PC-3 (cell line): Measurements from ENCODE around the gene FRMD6. TPM values are rescaled to one million over a fixed set of nuclear protein-coding genes. Genes with fewer than 3 reads are reported as not detected.

Experiments
- ATAC-seq: fragments of 200-7000 bp; cut with Tn5 transposase; 2 replicates; pipeline ENCODE4 v1.9.1; 2020; ENCODE audit warnings: mild to moderate bottlenecking, moderate library complexity
- BruUV-seq: library from RNA; stranded (reverse); fragments of 400-500 nt; replicated peaks from 2 replicates; lab custom pipeline; 2021; lab: Mats Ljungman, UMichigan
- CTCF ChIA-PET: fragments of 300-600 bp; sonication (Branson Sonifier 250); formaldehyde crosslinking; loops from one replicate; lab custom pipeline; 2022; ENCODE audit warnings: antibody characterized with exemption; lab: Charles Lee
- POLR2A ChIA-PET: fragments of 300-600 bp; sonication (Branson Sonifier 250); formaldehyde crosslinking; loops from one replicate; lab custom pipeline; 2022; ENCODE audit warnings: antibody characterized with exemption; ENCODE audit not compliant: unreplicated experiment; lab: Charles Lee
- DNase-seq: peaks from one replicate; pipeline ENCODE4 v3.0.0-alpha.2; 2015
- H2AFZ ChIP-seq: fragments of 300-600 bp; sonication (generic); 2 replicates; pipeline ENCODE4 v1.6.0; 2016; ENCODE audit warnings: antibody characterized with exemption, low read length
- H3F3A ChIP-seq: fragments of 300-600 bp; sonication (generic); one replicate; pipeline ENCODE4 v1.6.0; 2017; ENCODE audit warnings: antibody characterized with exemption, low read length, control low read depth, mild to moderate bottlenecking; ENCODE audit not compliant: unreplicated experiment
- H3K27ac ChIP-seq: fragments of 300-600 bp; sonication (generic); 2 replicates; pipeline ENCODE4 v1.5.1; 2016; ENCODE audit warnings: mild to moderate bottlenecking, low read length
- H3K27me3 ChIP-seq: fragments of 300-600 bp; sonication (generic); 2 replicates; pipeline ENCODE4 v1.6.1; 2016; ENCODE audit warnings: low read length, mixed read lengths
- H3K36me3 ChIP-seq: fragments of 300-600 bp; sonication (generic); 2 replicates; pipeline ENCODE4 v1.6.1; 2016; ENCODE audit warnings: low read depth, mixed run types, low read length, mixed read lengths
- H3K4me1 ChIP-seq: fragments of 300-600 bp; sonication (generic); 2 replicates; pipeline ENCODE4 v1.5.1; 2016; ENCODE audit warnings: low read length; ENCODE audit not compliant: insufficient read depth
- H3K4me2 ChIP-seq: fragments of 300-600 bp; sonication (generic); 2 replicates; pipeline ENCODE4 v1.6.0; 2016; ENCODE audit warnings: low read length
- H3K4me3 ChIP-seq: fragments of 300-600 bp; sonication (generic); 2 replicates; pipeline ENCODE4 v1.5.1; 2016; ENCODE audit warnings: mild to moderate bottlenecking, low read length, mixed read lengths
- H3K79me2 ChIP-seq: fragments of 300-600 bp; sonication (generic); 2 replicates; pipeline ENCODE4 v1.6.1; 2017; ENCODE audit warnings: low read length, mixed read lengths
- H3K9ac ChIP-seq: fragments of 300-600 bp; sonication (generic); 2 replicates; pipeline ENCODE4 v1.6.0; 2016; ENCODE audit warnings: mild to moderate bottlenecking, low read length
- H3K9me2 ChIP-seq: fragments of 300-600 bp; sonication (generic); replicated peaks from 2 replicates; pipeline ENCODE4 v1.6.1; 2016; ENCODE audit warnings: mixed run types, low read length, mixed read lengths
- H3K9me3 ChIP-seq: fragments of 300-600 bp; sonication (generic); 2 replicates; pipeline ENCODE4 v1.6.1; 2016; ENCODE audit warnings: low read length, mixed read lengths
- H4K20me1 ChIP-seq: fragments of 300-600 bp; sonication (generic); 2 replicates; pipeline ENCODE4 v1.6.1; 2016; ENCODE audit warnings: low read length, mixed read lengths
- EZH2 ChIP-seq: fragments of 300-600 bp; sonication (generic); IDR thresholded peaks from one replicate; pipeline ENCODE4 v1.6.1; 2017; ENCODE audit warnings: antibody characterized with exemption, mild to moderate bottlenecking, low read length; ENCODE audit not compliant: unreplicated experiment
- EZH2phosphoT487 ChIP-seq: fragments of 300-600 bp; sonication (generic); IDR thresholded peaks from 2 replicates; pipeline ENCODE4 v1.6.1; 2018; ENCODE audit warnings: mild to moderate bottlenecking, antibody characterized with exemption, low read length, borderline replicate concordance
- intact Hi-C: fragments of 100-400 bp; cut with micrococcal nuclease; formaldehyde crosslinking; loops from 2 replicates; pipeline ENCODE4 v1.9.0; 2023
- total RNA-seq: library from RNA; depleted of rRNA; stranded (reverse); fragments of >200 nt; gene quantifications from 2 replicates; pipeline ENCODE4 v1.2.3, GENCODE V29; 2014
- TF ChIP-seq, protein P1 (sequence below): fragments of 300-600 bp; sonication (generic); conservative IDR thresholded peaks from 2 replicates; pipeline ENCODE4 v1.5.1; 2017; ENCODE audit warnings: antibody characterized with exemption, low read depth, mild to moderate bottlenecking, low read length

The FRMD6 gene
- total RNA-seq, 1 experiment from 2014 or later = 103 TPM

DNA sequence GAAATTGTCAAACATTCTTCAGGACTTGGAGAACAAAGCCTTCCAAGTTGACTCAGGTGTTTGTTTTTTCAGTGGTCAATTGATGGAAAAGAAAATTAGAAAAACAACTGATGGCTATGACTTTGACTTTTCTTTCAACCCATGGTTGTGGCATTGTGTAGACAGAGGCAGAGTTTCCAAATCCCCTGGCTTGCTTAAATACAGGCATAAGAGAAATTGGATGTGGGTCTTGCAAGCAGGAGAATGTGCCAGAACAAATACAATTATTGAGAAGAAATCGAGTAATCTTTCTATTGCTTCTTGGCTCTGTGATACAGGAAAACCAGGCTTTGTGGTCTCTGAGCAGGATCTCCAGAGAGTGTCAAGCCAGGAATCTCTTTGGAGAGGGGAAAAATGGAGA, 40.9 kb upstream of the FRMD6 start:
- TF ChIP-seq EZH2phosphoT487 (no peak), EZH2 (no peak)
- TF ChIP-seq, protein P1, sequence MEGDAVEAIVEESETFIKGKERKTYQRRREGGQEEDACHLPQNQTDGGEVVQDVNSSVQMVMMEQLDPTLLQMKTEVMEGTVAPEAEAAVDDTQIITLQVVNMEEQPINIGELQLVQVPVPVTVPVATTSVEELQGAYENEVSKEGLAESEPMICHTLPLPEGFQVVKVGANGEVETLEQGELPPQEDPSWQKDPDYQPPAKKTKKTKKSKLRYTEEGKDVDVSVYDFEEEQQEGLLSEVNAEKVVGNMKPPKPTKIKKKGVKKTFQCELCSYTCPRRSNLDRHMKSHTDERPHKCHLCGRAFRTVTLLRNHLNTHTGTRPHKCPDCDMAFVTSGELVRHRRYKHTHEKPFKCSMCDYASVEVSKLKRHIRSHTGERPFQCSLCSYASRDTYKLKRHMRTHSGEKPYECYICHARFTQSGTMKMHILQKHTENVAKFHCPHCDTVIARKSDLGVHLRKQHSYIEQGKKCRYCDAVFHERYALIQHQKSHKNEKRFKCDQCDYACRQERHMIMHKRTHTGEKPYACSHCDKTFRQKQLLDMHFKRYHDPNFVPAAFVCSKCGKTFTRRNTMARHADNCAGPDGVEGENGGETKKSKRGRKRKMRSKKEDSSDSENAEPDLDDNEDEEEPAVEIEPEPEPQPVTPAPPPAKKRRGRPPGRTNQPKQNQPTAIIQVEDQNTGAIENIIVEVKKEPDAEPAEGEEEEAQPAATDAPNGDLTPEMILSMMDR = no peak
- H2AFZ ChIP-seq = no peak overlapping the region
- CTCF ChIA-PET = no interaction called here
- H3K9ac ChIP-seq = no peak overlapping the region
- no TSS peak for BruUV-seq
- H3K4me2 ChIP-seq = no peak overlapping the region
- H3K27me3 ChIP-seq = no peaks in the 10 kb centered on the region
- H3K36me3 ChIP-seq = no peaks in the 10 kb centered on the region
- intact Hi-C loops = no loop called here
- DNase-seq (no peak), ATAC-seq (no peak)
- H3K9me2 ChIP-seq = no peaks in the 10 kb centered on the region
- H3K79me2 ChIP-seq = no peaks in the 10 kb centered on the region
- H4K20me1 ChIP-seq = no peaks in the 10 kb centered on the region
- no peaks in the 10 kb centered on the region for H3K9me3 ChIP-seq
- no peak overlapping the region for H3K27ac ChIP-seq
- H3K4me1 ChIP-seq = peaks cover 2% of the 10 kb centered on the region; the same call in 1 of the 2 replicates
- no peak overlapping the region for H3K4me3 ChIP-seq
- no peaks in the 10 kb centered on the region for H3F3A ChIP-seq
- POLR2A ChIA-PET = no interaction called here

DNA sequence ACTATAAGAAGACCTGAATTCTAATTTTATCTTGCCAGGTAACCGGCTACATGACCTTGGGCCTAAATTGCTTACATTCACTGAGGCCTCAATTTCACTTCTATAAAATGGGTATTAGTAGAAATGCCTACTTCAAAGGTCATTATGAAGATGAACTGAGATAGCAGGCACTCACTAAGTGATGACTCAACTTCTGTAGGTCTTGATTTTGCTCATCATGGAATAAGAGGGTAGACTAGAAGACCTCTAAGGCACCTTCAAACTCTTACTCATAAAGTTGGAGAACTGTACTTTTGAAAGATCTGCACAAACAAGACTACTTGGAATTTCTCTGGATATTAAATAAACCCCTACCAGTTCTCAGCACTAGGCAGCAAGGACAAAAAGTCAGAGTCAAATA, 39.3 kb upstream of the FRMD6 start:
- Histone ChIP-seq H3K27me3 (no peaks in the 10 kb centered on the region), H3K9me2 (no peaks in the 10 kb centered on the region), H3K4me2 (no peak overlapping the region), H4K20me1 (no peaks in the 10 kb centered on the region), H3K79me2 (no peaks in the 10 kb centered on the region), H3F3A (no peaks in the 10 kb centered on the region), H3K9ac (no peak overlapping the region), H2AFZ (no peak overlapping the region), H3K4me1 (peaks cover 19% of the 10 kb centered on the region), H3K36me3 (no peaks in the 10 kb centered on the region), H3K4me3 (no peak overlapping the region), H3K9me3 (no peaks in the 10 kb centered on the region), H3K27ac (no peak overlapping the region)
- DNase-seq = no peak
- CTCF ChIA-PET = no interaction called here
- intact Hi-C loops = no loop called here
- no peak for ATAC-seq
- POLR2A ChIA-PET = no interaction called here
- no TSS peak for BruUV-seq
- TF ChIP-seq, protein P1 = no peak
- TF ChIP-seq EZH2 (no peak), EZH2phosphoT487 (no peak)

DNA sequence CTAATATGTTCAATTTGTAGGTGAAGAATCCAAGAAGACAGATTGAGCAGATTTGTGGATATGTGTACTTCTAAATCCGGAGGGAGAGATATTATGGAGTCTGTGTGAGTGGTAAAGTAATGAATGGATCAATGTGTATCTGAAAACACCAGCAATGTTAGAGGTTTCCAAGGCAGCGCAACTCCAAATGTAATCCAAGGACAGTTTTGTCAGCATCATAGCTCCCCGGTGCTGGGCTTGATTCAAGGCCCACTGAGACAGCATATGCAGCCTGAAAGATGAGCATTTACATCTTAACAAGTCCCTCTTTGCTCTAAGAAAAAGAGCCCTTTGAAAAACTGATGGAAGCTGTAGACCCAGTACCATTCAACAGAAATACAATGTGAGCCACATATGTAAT, 38.3 kb upstream of the FRMD6 start:
- no peak overlapping the region for H2AFZ ChIP-seq
- TF ChIP-seq EZH2phosphoT487 (no peak), EZH2 (no peak)
- TF ChIP-seq, protein P1 = no peak
- no peaks in the 10 kb centered on the region for H3K9me2 ChIP-seq
- H4K20me1 ChIP-seq = no peaks in the 10 kb centered on the region
- no peaks in the 10 kb centered on the region for H3K27me3 ChIP-seq
- no peak overlapping the region for H3K9ac ChIP-seq
- CTCF ChIA-PET = no interaction called here
- no peaks in the 10 kb centered on the region for H3F3A ChIP-seq
- no peaks in the 10 kb centered on the region for H3K9me3 ChIP-seq
- H3K4me2 ChIP-seq = no peak overlapping the region
- no peak overlapping the region for H3K27ac ChIP-seq
- ATAC-seq (no peak), DNase-seq (no peak)
- H3K4me3 ChIP-seq = no peak overlapping the region
- no TSS peak for BruUV-seq
- no peaks in the 10 kb centered on the region for H3K36me3 ChIP-seq
- peaks cover 25% of the 10 kb centered on the region for H3K4me1 ChIP-seq
- intact Hi-C loops = no loop called here
- peaks cover 4% of the 10 kb centered on the region; the same call in 1 of the 2 replicates for H3K79me2 ChIP-seq
- POLR2A ChIA-PET = no interaction called here
